HCEC 1CT (cell line): ENCODE results near the gene ZNF831.

ENCODE experiments used
- DNase-seq: peaks from one replicate; pipeline ENCODE4 v3.0.0-alpha.2; 2017

The ZNF831 gene

DNA sequence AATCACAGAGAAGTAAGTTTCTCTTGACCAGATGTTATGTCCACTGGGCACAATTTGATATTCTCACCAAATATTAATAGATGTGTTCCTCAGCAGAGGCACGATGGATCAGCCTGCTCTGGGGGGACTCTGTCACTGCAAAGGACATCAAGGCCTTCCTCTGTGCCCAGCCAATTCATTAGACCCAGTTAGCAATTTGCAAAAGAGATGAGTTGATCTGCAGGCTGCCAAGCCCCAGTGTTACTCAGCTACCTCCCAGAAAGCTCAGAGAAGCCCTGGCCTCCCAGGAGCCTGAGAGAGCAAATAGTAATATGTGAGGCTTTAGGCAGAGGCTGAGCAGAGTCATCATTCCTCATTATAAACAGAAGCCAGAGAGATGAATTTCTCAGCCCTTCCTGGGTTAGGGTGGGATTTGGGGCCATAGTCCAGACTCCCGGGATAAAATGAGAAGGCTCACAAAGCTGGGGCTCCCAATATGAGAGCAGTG, 54.2 kb downstream of the ZNF831 start:
- no peak for DNase-seq

- no peak for DNase-seq
Measured at GRCh38 chr20:59219211-59219610, 55.6 kb downstream of the ZNF831 start.

GRCh38 chr20:59220161-59220560, 56.5 kb downstream of the ZNF831 start:
- DNase-seq: no peak

- DNase-seq: no peak
Measured at GRCh38 chr20:59221049-59221706, 57.6 kb downstream of the ZNF831 start.

GRCh38 chr20:59221707-59222252, 58.2 kb downstream of the ZNF831 start:
- no peak for DNase-seq

- DNase-seq: peak; percentile 49
Measured at GRCh38 chr20:59222253-59223181, 58.9 kb downstream of the ZNF831 start.

DNA sequence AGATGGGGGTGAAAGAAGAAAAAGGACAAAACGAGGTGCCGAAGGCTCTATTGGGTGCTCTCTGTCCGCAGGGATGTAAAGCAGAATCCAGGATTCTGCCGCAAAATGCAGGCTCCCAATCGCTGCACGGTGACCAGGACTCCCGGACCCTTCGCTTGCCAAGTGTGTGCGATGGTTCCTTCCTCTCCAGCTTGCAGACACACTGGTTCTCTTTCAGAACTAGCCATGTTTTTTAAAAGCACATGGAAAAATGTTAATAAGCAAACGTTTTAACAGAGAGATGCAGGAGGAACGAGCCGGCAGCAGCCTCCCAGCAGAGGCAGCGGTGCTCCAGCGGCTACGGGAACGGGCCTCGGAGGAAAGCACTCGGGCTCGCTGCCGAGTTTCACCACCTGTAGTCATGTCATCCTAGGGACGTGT, 59.6 kb downstream of the ZNF831 start:
- no peak for DNase-seq

GRCh38 chr20:59223750-59224149, 60.1 kb downstream of the ZNF831 start:
- DNase-seq: no peak

DNA sequence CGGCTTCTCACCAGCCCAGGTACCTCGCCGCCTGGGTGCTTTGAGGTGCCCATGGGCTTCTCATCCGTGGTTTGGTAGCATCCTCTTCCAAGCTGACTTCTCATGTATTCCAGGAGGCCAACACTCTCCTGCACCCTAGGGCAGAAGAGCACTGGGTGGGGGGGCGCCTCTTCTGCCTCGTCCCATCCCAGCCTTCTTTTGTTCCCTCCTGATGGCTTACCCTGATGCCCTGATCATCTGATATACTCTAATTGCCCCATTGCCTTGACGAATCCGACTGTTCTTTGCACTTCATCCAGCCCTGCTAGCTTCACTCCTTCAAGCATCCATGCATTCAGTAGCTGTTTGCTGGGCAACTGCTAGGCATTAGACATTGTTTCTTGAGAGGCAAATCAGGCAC, 60.6 kb downstream of the ZNF831 start:
- DNase-seq: no peak

- DNase-seq: no peak
Measured at GRCh38 chr20:59230385-59230784, 66.8 kb downstream of the ZNF831 start.

- no peak for DNase-seq
Measured at GRCh38 chr20:59231124-59231804, 67.6 kb downstream of the ZNF831 start.

- DNase-seq: no peak
Measured at GRCh38 chr20:59232618-59233017, 69.0 kb downstream of the ZNF831 start.

DNA sequence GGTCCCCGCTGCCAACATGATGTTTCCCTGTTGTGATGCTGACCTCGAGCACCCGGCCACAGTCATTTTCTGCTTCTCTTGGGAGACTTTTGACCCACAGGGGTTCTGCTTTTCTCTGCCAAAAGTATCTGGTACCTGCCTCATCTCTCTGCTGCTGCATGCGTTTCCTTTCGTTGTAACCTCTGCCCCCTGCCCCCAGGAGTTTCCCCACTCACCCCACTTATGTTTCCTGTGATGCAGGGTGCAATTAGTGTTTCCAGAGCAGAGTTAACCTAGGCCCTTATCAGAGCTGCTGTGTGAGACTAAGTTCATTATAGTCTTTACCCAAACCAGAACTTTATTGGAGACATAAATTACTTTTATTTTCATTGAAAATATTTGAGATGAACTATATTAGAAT, 71.6 kb downstream of the ZNF831 start:
- no peak for DNase-seq

GRCh38 chr20:59240006-59240405, 76.4 kb downstream of the ZNF831 start:
- DNase-seq: no peak

- DNase-seq: no peak
Measured at GRCh38 chr20:59242714-59243626, 79.3 kb downstream of the ZNF831 start.

DNA sequence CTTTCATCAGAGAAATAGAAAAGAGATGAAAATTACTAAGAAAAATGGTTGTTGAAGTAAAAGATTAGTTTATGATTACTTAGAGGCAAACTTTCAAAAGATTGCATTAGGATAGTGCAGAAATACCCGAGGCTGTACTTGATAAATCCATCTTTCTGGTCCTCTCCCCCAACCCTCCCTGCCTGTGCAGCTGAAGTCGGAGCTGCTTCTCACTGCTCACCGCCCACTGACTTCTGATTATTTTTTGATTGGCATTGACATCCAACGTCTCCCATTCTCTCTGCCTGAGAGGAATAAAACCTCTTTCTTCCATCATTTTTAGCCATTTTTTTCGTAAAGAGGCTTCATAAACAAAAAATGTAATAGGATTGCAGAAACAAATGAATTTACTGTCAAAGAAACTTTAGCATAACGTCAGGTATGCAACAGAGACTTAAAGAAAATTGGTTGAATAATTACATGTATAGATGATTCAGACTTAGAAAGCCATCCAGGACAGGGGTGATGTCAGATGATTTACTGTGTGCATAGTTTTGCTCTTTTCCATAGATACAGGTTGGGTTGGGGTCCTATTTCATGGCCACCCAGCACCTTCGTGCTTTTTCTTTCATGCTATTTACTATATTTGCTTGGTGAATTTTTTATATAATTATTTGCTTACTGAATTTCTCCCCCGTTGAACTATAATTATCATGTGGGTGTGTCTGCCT, 83.2 kb downstream of the ZNF831 start:
- no peak for DNase-seq

DNA sequence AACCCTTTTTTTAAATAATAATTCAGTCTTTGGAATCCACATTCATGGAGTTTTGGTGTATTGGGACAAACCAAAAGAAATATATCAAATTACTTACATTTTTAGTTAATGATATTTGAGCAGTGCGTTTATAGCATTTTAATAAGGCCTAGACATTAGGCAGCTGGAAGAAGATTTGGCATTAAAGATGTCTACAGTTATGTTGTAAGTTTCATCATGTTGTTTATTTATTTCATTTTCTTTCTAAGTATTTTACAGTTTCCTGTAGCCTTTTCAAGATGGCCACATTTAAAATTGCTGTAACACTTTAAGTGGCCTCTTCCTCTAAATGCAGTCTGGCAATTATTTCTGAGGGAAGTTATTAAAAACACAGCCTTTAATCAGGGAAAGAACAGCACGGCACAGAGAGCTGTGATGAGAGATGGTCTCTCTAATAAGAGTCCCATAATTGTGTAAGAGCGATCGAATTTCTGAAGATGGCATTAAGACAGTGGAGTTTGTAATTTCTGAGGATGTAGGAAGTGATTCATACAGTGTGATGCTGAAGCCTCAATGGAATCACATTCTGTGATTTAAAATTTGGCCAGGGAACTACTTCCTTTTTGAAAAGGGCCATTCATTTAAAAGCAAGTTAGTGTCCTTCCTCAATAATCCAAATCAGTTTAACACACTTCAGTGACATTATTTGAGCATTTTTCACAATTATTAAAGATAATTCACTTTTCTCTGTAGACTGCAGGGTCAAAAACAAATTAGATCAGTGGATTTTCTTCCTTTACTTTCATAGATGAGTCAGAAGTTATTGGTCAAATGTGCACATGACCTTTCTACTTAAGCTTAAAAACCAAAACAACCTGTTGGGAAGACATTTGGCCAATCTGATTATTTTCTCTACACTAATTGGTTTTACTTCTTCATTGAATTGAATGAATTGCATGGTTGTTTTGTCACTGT, 84.4 kb downstream of the ZNF831 start:
- DNase-seq: no peak

DNA sequence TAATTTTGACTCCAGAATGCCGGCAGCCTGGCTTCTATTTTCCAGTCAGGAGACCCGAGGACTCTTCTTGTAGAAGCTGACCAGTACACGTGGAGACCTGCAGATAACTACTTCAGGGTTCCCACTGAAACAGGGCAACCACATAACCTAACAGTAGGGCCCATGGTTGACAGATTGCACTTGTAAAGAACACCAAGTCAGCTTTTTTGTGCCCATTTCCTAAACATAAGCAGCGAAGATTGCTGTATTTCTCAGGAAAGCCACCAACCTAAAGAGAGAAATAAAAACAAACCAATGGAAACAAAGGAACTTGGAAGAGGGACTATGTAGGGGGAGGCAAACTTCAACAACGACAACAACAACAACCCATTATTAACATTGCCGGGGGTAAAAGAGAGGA, 86.7 kb downstream of the ZNF831 start:
- DNase-seq: no peak

GRCh38 chr20:59253325-59253724, 89.7 kb downstream of the ZNF831 start:
- no peak for DNase-seq

GRCh38 chr20:59253779-59254319, 90.2 kb downstream of the ZNF831 start:
- DNase-seq: no peak
